AG04450 (cell line): ENCODE results near the gene TCERG1L. TPM values are rescaled to one million over a fixed set of nuclear protein-coding genes. Genes with fewer than 3 reads are reported as not detected.

Source experiments
- CTCF ChIA-PET: fragments of 300-600, 350-600 bp; formaldehyde crosslinking; extraction: SDS; loops from one replicate; lab custom pipeline; 2022; ENCODE audit warnings: antibody characterized with exemption, inconsistent platforms; lab: Charles Lee
- POLR2A ChIA-PET: fragments of 350-600 bp; formaldehyde crosslinking; extraction: SDS; loops from one replicate; lab custom pipeline; 2021; ENCODE audit warnings: antibody characterized with exemption, inconsistent platforms; lab: Yijun Ruan, JAX
- DNase-seq: peaks from one replicate; pipeline ENCODE4 v3.0.0-alpha.2; 2011; ENCODE audit warnings: low read depth, low spot score
- H3K27ac ChIP-seq: one replicate; pipeline ENCODE4 v1.5.1; 2012; ENCODE audit warnings: low read depth, low read length, control low read depth
- H3K27me3 ChIP-seq: one replicate; pipeline ENCODE4 v1.6.0; 2012; ENCODE audit warnings: low read length; ENCODE audit not compliant: control insufficient read depth, insufficient read depth
- H3K4me3 ChIP-seq: 2 replicates; pipeline ENCODE4 v1.5.1; 2011; ENCODE audit warnings: mild to moderate bottlenecking, low read depth, low read length, control low read depth
- H3K9me3 ChIP-seq: 2 replicates; pipeline ENCODE4 v1.5.1; 2012; ENCODE audit warnings: low read length; ENCODE audit not compliant: control insufficient read depth, insufficient read depth
- CTCF ChIP-seq: IDR thresholded peaks from 2 replicates; pipeline ENCODE4 v1.5.1; 2011; ENCODE audit warnings: low read depth, low read length, control low read depth, inconsistent platforms
- polyA plus RNA-seq: library from polyadenylated mRNA; depleted of rRNA; stranded (reverse); fragments of >200 nt; gene quantifications from 2 replicates; pipeline ENCODE4 v1.2.3, GENCODE V29; 2011

Gene TCERG1L
- polyA plus RNA-seq, 1 experiment = not detected

DNA sequence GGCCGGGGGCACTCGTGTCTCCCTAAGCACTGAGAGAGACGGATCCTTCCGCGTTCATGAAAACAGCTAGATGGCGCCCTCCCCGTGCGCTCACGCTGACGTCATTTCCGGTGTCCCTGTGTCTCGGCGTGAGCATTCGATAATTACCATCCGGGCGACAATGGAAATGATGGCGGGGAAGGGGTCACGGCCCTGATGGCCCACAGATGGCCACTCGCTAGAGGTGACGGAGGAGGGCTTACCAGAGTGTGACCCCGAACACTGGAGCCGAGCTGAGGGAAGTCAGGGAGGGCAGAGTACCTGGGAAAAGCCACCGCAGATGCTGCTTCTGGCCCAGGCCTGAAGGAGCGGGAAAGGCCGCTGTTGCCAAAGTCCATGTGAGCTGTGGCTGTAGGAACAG is 222.9 kb downstream of the TCERG1L start:
- Histone ChIP-seq H3K4me3 (no peak overlapping the region), H3K27ac (no peak overlapping the region), H3K9me3 (peaks cover 93% of the 10 kb centered on the region), H3K27me3 (no peaks in the 10 kb centered on the region)
- TF ChIP-seq CTCF = no peak
- POLR2A ChIA-PET = no interaction called here
- no peak for DNase-seq
- CTCF ChIA-PET = no interaction called here

- TF ChIP-seq CTCF = no peak
- no peak overlapping the region for H3K4me3 ChIP-seq
- H3K27me3 ChIP-seq = no peaks in the 10 kb centered on the region
- POLR2A ChIA-PET = no interaction called here
- H3K9me3 ChIP-seq = peaks cover 93% of the 10 kb centered on the region
- CTCF ChIA-PET = no interaction called here
- DNase-seq = no peak
- no peak overlapping the region for H3K27ac ChIP-seq
These were observed 223.9 kb downstream of the TCERG1L start for GRCh38 chr10:131087464-131088215.

- POLR2A ChIA-PET = no interaction called here
- Histone ChIP-seq H3K9me3 (peaks cover 96% of the 10 kb centered on the region), H3K4me3 (no peak overlapping the region), H3K27ac (no peak overlapping the region), H3K27me3 (no peaks in the 10 kb centered on the region)
- CTCF ChIA-PET = no interaction called here
- TF ChIP-seq CTCF = no peak
- no peak for DNase-seq
These were observed 225.0 kb downstream of the TCERG1L start for GRCh38 chr10:131086511-131086910.

DNA sequence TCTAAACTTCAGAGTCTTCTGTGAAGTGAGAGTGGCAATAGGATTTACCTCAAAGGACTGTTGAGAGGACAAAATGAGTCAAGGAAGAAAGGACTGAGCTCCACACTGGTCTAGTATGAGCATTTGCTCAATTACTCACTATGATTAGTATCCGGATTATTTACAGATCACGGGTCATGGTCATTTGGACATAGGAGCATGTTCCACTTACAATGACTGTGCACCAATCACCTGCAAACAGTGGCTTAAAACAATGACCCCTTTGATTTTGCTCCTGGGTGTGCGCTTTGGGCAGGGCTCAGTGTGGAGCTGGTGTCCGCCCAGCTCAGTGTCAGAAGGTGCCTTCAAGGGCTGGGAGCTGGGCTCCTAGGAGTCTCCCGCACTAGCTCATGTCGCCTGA is 225.4 kb downstream of the TCERG1L start:
- ChIA-PET CTCF (no interaction called here), POLR2A (no interaction called here)
- DNase-seq = no peak
- Histone ChIP-seq H3K27ac (no peak overlapping the region), H3K27me3 (no peaks in the 10 kb centered on the region), H3K4me3 (no peak overlapping the region), H3K9me3 (peaks cover 96% of the 10 kb centered on the region)
- no peak for TF ChIP-seq CTCF

DNA sequence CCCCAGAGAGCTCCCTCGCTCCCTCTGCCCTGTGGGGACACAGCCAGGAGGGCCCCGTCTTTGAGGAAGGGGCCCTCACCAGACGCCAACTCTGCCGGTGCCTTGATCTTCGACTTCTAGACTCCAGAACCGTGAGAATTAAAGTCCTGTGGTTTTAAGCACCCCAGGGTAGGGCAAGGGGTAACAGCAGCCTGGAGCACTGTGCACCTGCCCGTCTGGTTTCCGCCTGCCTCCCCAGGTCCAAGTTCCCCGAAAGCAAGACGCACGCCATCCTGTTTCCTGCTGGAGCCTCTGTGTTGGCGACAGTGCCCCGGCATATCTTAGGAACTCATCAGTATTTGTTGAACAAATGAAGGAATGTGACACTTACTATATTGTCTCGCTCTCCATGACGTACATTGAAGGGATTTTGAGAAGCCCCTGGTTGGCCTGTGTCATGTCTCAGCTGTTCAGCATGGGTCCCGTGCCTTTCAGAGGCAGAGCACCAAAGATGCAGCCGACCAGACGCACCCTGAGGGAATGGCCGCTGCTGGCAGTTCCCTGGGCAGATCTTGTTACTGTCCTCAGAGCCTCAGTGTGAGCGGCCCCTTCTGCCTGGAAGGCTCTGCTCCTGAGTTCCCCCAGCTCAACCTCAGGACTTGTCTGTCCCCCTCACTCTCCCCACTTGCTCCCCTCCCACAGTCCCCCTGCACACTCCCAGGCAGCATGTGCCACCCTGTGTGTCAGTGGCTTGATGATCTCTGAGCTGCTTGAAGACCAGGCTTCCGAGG is 226.2 kb downstream of the TCERG1L start:
- no peak overlapping the region for H3K27ac ChIP-seq
- peaks cover 96% of the 10 kb centered on the region for H3K9me3 ChIP-seq
- POLR2A ChIA-PET = no interaction called here
- no peak for DNase-seq
- no peak for TF ChIP-seq CTCF
- CTCF ChIA-PET = no interaction called here
- H3K27me3 ChIP-seq = no peaks in the 10 kb centered on the region
- H3K4me3 ChIP-seq = no peak overlapping the region
